SKM-1 treated with dmso at 0.1 percent for 144 hours (cell line): Measurements from ENCODE around the gene TMEM82.

Experiments used
- DNase-seq: peaks from one replicate; lab custom pipeline; 2025; ENCODE audit not compliant: unreplicated experiment; lab: John Stamatoyannopoulos, UW

Gene TMEM82

GRCh38 chr1:15755646-15756040 is 13.3 kb downstream of the TMEM82 start:
- DNase-seq, result no peak

- DNase-seq, result no peak
Observed at GRCh38 chr1:15756143-15757015, 14.1 kb downstream of the TMEM82 start.

DNA sequence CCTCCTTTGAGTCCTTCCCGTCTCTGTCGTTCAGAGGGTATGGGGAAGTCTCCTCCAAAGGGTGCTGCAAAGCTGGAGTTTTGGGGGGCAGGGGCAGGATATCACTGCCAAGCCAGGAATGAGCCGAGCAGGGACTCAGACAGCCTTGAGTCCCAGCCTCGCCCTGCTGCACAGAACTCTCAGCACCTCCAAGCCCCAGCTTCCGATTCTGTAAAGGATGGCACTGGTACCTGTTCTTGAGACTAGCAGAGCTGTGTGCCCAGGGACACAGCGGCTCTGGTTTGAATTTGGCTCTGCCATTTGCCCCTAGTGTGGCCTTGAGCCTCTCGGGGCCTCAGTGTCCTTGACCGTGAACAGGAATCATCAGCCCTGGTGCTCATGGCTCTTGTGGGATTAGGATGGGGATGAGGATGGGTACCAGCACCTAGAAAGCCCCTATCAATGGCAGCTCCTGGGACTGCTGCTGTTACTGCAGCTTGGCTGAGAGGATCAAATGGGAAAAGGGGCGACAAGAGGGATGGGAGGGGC is 14.8 kb downstream of the TMEM82 start:
- DNase-seq, result no peak

GRCh38 chr1:15757575-15758342 is 15.5 kb downstream of the TMEM82 start:
- DNase-seq, result no peak

- no peak for DNase-seq
Observed at GRCh38 chr1:15758343-15758931, 16.1 kb downstream of the TMEM82 start, which contains the start of gene FBLIM1. TSS of gene FBLIM1 (plus strand) at chr1:15758795. CDS start at chr1:15764984, 6,189 bp downstream.

GRCh38 chr1:15758953-15759661 is 16.8 kb downstream of the TMEM82 start:
- no peak for DNase-seq

GRCh38 chr1:15760520-15761211 is 18.4 kb downstream of the TMEM82 start:
- no peak for DNase-seq

- DNase-seq, result no peak
Observed at GRCh38 chr1:15761366-15762128, 19.2 kb downstream of the TMEM82 start.

- no peak for DNase-seq
Observed at GRCh38 chr1:15762546-15762945, 20.2 kb downstream of the TMEM82 start.

GRCh38 chr1:15764269-15764764 is 22.0 kb downstream of the TMEM82 start:
- no peak for DNase-seq

DNA sequence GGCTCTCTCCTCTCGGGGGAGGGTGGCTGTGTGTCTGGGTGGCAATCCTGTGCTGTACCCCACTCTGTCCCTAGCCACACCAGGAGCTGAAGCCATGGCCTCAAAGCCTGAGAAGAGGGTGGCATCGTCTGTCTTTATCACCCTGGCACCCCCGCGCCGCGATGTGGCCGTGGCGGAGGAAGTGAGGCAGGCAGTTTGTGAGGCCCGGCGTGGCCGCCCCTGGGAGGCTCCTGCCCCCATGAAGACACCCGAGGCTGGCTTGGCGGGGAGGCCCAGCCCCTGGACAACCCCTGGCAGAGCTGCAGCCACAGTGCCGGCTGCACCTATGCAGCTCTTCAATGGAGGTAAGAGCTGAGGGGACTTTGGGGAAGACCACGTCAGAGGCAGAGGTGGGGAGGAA is 22.6 kb downstream of the TMEM82 start:
- no peak for DNase-seq

DNA sequence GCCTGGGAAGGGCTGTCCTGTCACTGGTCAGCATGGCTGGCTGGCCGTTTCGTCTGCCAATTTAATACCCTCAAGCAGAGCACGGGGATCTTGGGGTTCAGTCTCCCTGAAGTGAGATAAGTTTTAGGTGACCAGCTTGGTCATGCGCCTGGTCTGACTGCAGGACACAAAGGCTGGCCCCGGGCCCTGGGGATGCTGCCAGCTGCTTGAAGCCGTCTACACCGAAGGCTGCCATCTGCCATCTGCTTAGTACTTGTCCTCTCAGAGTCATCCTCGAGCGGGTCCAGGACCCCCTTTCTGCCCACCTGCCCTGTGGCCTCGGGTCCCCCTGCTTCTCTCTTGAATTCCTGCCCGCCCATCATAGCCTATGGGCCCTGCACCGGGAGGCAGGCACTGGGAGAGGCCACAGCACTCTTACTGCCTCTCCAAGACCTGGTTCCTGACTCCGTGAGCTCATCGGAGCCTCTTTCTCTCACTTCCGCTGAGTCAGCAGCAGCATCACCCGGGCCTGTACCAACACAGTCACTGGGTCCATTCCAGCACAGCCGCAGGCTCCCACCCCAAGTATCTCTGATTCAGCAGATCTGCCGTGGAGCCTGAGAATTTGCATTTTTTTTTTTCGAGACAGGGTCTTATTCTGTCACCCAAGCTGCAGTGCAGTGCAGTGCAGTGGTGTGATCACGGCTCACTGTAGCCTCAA is 23.3 kb downstream of the TMEM82 start:
- no peak for DNase-seq

DNA sequence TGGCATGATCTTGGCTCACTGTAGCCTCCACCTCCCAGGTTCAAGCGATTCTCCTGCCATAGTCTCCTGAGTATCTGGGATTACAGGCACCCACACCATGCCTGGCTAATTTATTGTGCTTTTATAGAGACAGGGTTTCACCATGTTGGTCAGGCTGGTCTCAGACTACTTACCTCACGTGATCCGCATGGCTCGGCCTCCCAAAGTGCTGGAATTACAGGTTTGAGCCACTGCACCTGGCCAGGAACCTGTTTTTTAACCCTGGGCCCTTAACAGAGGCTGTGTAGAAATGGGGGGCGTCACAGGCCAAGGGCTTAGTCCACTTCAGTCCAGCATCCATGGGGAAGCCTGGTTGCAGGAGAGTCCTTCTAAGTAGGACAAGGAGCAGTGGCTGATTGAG is 25.6 kb downstream of the TMEM82 start:
- no peak for DNase-seq

GRCh38 chr1:15768388-15768787 is 26.1 kb downstream of the TMEM82 start:
- no peak for DNase-seq

DNA sequence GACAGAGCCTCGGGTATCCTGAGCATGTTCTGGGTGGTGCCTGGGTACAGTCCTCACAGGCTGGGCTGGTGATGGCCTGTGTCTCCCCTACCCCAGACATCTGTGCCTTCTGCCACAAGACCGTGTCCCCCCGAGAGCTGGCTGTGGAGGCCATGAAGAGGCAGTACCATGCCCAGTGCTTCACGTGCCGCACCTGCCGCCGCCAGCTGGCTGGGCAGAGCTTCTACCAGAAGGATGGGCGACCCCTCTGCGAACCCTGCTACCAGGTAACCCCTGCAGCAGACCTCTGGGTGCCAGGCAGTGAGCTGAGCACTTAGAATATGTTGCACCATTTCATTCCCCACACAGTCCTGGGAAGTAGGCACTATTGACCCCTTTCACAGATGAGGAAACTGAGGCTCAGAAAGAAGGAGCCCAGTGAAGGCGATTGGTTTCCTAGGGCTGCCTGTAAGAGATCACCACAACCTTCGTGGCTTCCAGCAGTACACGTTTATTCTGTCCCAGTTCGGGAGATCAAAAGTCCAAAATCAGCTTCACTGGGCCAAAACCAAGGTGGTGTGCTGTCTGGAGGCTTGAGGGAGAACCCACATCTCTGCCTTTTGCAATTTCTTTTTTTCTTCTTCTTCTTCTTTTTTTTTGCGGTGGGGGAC is 28.1 kb downstream of the TMEM82 start:
- DNase-seq, result no peak

- DNase-seq, result no peak
Observed at GRCh38 chr1:15771836-15772515, 29.7 kb downstream of the TMEM82 start.

DNA sequence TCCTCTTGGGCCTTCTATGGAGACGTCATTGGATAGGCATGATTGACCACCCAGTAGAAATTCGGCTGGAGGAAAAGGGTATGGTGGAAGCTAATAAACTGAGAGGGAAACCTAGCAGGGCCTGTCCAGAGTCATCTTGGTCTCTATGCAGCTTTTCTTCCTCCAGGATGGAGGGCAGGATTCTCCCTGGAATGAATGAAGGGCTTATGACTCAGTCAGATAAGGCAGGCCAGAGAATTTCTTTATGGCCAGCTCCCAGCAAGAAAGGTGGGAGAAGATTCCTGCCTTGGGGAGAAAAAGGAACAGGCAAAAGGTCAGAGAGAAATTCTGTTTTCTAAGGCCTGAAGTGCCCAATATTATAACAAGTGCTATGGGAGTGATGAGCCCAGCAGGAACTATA is 33.4 kb downstream of the TMEM82 start:
- DNase-seq, result no peak
